Right lobe of liver (tissue), 4 donors: ENCODE measurements around the gene TADA2B.

Experiments
- CTCF ChIP-seq, 4 donors: fragments of 200-600 bp in 3 of 4; fragments of 450-650 bp in 1 of 4; IDR thresholded peaks; one replicate each; pipeline versions ENCODE4 v1.5.1 to v1.8.0; 2016 to 2022; ENCODE audit warnings: antibody characterized with exemption in 4 of 4, mild to moderate bottlenecking in 2 of 4
- POLR2A ChIP-seq: fragments of 450-650 bp; IDR thresholded peaks from one replicate; pipeline ENCODE4 v1.6.1; 2017; ENCODE audit warnings: antibody characterized with exemption, mild to moderate bottlenecking
- donor health status: DM: no; HTN: no; CAD: no.
- donor health status: DM: no; HTN: no; CAD: no.
- donor health status: DM: no; HTN: yes; CAD: no.

- TF ChIP-seq CTCF (IDR thresholded peaks at IDR 0.05) (no peak), POLR2A (no peak)
Measured at GRCh38 chr4:7027284-7027683, 15.9 kb upstream of the TADA2B start.
